GM19467 (cell line): Measurements from ENCODE around the gene SYAP1.
"Not testable (repeated sequence)": the region's sequence is repeated elsewhere in the genome, so short reads cannot be mapped to it uniquely, and the experiment has no call there.

Experiments used
- ATAC-seq: cut with Tn5 transposase; IDR thresholded peaks from one replicate; pipeline ENCODE4 v1.9.1; 2021; ENCODE audit warnings: mild to moderate bottlenecking, moderate library complexity; ENCODE audit not compliant: unreplicated experiment

The SYAP1 gene, protein sequence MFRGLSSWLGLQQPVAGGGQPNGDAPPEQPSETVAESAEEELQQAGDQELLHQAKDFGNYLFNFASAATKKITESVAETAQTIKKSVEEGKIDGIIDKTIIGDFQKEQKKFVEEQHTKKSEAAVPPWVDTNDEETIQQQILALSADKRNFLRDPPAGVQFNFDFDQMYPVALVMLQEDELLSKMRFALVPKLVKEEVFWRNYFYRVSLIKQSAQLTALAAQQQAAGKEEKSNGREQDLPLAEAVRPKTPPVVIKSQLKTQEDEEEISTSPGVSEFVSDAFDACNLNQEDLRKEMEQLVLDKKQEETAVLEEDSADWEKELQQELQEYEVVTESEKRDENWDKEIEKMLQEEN

DNA sequence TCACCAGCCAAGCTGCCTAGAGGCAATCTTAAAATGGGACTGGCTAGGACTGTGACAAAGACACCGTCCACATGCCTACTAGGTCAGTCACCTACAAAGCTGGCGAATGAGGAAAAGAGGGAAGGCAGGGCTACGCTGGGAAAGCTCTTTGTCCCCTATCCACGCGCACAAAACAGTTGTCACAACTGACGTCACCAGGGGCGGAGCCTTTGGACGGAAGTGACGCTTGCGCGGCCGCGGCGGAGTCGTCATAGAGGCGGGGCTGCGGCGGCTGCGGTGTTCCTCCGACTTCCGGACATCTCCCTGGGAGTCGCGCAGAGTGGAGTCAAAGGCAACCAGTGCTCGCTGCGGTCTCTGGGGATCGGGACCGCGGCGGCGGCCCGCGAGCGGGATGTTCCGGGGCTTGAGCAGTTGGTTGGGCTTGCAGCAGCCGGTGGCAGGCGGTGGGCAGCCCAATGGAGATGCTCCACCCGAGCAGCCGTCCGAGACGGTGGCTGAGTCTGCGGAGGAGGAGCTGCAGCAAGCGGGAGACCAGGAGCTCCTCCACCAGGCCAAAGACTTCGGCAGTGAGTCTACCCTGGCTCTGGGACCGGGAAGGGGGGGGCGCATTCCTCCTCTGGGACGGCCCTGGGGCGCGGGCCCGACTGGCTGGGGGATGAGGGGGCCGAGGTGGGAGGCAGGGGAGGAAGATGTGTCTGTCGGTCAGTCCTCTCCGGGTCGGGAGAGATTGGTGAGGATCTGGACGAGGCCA, at the start of gene SYAP1:
TSS of gene SYAP1 (plus strand) at position 279 of the 751 bp plus-strand sequence. CDS start at position 392, 113 bp downstream.
- peak; percentile 99 for ATAC-seq

DNA sequence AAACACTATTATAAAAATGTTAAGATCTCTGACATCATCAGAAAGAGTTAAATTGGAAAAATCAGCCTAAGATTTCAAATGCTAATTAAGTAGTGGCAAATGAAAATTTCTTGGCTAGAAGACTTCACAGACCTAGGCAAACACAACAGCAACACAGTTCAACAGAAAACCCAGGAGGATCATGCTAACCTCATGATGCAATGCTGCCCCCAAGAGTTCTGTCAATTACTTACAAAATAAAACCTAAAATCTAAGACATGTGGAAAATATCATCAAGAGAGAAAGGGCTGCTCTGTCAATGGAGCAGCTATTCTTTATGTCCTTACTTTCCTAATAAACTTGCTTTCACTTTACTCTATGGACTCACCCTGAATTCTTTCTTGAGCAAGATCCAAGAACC, 48.4 kb upstream of the SYAP1 start:
- ATAC-seq = no peak

DNA sequence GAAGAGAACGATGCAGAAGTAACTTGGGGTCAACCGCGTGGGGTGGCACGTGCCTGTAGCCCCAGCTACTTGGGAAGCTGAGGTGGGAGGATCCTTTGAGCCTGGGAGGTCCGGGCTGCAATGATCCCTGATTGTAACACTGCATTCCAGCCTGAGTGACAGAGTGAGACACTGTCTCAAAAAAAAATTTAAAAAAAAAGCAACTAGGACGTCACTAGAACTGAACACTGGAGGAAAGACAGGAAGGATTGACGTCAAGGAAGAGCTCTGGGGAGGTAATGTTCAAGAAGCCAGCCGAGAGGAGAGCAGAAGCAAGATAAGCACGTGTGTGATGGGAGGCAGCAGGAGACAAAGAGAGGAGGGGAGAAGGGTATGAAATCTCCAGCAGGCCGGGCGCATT, 40.7 kb upstream of the SYAP1 start:
- ATAC-seq = no peak

DNA sequence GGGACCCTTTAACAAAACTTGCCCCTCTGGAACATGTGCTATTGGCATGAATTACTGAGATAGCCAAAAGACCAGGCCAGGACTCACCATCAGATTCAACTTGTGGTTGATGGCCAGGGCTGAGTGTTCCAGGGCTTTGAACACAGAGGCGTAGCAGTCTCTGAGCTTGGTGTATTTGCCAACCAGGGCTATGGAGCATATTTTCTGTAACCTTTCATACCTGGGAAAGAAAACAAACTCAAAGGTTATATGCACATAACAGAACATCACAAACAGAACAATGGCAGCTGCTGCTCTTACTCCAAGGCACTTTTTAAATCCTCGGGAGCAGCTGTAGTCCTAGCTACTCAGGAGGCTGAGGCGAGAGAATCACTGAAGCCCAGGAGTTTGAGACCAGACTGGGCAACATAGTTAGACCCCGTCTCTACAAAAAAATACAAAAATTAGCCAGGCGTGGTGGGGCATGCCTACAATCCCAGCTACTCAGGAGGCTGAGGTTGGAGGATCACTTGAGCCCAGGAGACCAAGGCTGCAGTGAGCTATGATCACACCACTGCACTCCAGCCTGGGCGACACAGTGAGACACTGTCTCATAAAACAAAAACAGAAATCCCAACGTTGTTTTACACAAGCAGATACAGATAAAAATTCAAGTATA, 36.3 kb upstream of the SYAP1 start:
- no peak for ATAC-seq

DNA sequence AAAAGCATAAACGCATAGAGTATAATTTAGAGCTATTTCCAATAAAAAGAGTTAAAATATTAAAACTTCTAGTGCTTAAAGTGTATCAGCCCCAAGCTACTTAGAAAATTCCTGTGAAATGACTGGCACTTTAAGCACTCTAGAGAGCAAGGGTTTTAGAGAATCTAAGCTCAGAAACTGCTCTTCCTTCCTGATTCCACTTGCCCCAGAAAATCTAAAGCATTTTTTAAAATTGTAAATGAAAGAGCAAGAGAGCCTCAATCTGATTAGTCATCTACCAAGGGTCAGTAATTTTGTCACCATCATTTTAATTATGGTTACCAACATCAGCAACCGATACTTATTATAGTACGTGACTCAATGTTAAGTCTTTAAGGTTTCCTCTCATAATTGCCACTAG, 31.9 kb upstream of the SYAP1 start:
- no peak for ATAC-seq

DNA sequence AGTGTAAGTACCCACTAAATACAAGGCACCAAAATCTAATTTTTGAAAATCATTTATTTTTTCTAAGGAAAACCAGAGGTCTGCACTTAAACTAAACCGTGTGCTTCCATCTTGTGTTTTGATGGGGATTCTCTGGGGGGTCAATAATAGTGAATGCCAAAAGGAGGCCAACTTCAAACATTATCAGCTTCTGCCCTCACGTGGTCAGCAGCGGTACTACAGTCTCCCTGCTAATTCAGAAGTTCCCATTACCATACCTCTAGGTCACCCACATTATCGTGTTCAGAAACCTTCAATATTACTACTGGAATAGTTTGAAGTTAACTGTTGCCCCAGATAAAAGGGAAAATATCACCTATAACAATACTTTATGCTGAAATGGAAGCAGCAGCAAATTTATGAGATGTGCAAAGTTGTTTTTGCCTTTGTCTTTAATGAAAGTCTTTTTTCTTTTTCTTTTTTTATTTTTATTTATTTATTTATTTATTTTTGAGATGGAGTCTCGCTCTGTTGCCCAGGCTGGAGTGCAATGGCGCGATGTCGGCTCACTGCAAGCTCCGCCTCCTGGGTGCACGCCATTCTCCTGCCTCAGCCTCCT, 24.2 kb upstream of the SYAP1 start:
- ATAC-seq = no peak

DNA sequence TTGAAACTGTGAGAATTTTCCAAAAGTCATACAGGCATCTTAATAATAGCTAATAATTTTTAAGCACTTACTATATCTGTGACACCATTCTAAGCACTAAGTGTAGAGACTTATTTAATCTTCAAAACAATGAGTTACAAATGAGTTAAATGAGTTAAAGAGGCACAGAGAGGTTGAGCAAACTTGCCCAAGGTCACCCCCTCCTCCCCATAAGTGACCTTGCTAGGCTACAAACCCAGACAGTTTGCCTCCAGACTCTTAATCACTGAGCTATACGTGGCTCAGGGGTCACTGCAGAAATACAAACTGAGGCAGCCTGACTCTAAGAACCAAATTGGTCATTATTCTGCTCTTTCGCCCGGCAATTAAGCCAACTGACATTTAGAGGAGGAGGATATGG, 22.5 kb upstream of the SYAP1 start:
- ATAC-seq = no peak

DNA sequence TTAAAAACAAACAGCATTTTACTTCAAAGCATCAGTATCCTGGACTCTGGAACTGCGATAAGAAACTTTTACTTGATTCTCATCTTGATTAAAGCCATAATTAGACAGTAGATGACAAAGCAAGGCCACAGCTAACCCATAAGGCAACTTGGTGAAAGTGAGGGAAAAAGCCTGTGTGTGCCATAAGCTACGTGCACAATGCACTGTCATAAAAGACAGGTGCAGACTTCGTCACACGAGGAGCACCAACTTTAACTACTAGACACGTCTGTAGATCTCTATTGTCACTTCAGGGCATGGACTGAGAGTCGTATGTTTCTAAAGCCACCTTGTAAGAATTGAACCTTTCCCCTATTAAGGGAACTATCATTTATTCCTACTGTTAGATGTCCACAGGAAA, 20.0 kb upstream of the SYAP1 start:
- no peak for ATAC-seq

DNA sequence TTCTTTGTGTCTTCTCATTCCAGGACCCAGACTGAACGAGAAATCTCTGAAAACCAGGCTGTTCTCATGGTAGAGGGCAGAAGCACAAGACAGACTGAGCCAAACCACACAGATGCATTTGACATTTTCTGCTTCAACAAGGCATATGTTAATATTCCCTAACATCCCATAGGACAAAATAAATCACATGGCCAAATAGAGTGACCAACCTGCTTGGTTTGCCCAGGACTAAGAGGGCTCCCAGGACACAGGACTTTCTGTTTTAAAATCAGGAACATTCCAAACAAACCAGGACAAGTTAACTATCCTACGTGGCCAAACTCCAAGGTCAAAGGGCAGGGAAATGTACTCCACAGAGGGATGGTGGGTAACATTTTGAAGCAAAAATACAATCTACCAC, 18.7 kb upstream of the SYAP1 start:
- ATAC-seq = no peak

DNA sequence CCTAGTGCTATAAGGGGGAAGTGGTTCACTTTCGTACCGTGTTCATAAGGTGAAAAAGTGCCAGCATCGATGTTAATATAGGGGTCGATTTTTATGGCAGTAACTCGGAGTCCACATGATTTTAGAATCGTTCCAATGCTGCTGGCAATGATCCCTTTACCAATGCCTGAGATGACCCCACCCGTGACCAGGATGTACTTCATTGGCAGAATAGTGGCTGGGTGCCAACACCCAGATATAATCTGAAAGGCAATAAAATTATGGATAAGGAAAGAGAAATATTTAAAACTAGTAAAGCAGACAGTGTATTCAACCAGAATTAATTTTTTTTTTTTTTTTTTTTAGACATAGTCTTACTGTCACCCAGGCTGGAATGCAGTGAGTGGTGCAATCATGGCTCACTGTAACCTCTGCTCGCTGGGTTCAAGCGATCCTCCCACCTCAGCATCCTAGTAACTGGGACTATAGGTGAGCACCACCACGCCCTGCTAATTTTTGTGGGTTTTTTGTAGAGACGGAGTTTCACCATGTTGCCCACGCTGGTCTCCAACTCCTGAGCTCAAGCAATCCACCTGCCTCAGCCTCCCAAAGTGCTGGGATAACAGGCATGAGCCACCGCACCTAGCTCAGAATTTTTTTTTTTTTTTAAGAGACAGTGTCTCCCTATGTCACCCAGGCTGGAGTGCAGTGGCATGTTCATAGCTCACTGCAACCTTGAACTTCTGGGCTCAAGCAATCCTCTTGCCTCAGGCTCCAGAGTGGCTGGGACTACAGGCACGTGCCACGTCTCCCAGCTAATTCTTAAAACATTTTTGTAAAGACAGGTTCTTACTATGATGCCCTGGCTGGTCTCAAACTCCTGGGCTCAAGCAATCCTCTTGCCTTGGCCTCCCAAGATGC, 16.5 kb upstream of the SYAP1 start:
- ATAC-seq = no peak

DNA sequence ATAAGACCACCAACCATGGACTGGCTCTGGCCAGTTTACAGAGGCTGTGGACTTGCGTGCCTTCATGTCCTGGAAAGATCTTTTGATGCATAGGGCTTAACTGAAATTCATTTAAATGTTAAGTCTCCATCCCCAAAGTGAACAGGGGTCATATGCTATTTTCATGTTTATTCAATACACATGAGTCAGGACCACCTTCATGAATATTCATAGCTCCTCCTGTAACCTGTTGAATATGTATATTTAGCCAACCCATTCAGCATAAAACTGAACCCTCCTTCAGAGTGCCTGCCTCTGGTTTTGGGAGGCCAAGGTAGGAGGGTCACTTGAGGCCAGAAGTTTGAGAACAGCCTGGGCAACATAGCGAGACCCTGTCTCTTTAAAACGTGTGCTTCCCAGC, 14.0 kb upstream of the SYAP1 start:
- no peak for ATAC-seq

DNA sequence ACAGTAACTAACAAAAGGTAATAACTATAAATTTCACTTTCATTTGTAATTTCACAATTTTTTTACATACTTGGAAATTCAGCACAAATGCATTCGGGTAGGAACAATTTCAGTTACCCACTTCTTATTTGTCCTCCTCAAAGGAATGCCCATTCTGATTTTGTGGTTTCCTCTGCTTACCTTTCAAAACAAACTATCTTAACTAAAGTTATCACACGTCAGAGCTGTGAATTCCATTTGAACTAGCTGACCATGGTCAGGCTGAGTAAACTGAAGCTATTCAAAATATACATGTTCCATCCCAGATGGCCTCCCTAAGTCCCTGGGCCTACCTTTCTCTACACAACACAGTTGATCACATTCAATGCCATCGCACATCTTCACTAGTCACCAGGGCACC, 11.4 kb upstream of the SYAP1 start:
- ATAC-seq = no peak

DNA sequence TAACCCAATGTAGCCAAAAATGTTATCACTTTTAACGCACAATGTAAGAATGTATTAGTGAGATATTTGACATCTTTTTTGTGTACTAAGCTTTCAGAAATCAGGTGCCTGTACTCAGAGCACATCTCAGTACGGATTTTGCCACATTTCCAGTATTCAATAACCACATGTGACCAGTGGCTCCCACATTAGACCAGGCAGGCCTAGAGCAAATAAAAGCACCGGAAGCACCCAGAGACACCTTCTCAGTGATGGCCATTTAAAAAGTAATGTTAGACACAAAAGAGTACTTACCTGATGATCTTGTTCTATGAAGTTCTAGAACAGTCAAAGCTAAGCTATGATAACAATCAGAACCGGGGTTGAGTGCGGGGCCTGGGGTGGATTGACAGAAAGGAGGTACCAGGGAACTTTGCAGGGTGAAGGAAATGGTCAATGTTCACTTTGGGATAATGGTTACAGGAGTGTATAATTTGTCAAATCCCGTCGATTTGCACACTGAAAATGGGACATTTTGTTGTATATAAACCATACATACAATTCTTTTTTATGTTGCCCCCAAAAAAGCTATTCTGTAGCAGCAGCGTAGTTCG, 8.1 kb upstream of the SYAP1 start:
- no peak for ATAC-seq

DNA sequence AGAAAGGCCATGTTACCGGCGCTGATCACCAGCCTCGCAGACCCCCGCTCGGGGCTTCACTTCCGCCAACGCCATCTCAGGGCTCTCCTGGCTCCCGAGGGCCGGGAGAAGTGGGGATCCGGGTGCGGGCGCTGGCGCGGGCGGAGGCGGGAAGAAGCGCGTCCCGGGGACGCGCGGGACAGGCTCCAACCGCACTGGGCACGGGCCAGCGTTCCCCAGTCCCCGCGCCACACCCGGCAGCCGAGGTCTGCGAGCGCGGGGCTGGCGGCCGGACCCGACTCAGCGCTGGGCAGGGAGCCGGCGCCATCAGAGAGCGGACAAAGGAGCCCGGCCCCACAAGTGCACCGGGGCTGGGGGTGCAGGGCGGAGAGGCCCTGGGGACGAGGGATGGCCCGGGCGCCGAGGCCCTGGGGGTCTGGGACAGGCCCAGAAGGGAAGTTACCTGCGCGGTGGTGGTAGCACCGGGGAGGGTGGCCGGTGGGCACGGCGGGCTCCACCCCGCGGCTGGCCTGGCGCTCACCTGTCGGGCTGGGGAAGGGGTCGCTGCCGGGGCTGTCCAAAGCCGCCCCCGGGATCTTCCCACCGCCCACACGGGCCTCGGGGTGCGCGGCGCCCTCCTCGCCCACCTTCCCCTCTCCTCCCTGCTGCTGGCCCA, 7.4 kb upstream of the SYAP1 start:
- peak; percentile 36 for ATAC-seq

DNA sequence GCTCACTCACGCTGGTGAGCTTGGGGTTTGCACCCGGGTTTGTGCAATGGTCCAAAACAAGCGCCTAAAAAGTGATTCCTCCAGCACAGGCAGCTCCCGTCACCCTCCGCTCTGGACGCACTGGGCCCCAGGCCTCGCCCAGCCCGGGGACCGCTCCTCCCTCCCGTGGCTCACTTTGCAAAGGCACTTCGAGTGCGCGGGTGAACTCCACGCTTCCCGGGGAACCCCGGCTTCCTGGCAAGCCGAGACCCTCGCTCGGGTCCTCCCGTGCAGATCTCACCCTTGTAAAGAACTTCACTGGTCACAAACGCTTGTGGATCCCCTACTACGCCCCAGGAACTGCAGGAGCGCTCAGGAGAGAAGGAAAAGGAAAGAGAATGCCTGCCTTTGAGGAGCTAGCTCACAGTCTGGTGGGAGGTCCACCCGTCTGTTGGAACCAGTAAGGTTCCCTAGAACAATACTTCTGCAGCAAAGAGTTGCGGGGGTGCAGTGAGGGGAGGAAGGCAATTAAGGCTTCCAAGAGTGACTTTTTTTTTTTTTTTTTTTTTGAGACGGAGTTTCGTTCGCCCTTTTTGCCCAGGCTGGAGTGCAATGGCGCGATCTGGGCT, 6.8 kb upstream of the SYAP1 start, which contains the start of gene CTPS2:
TSS of gene CTPS2 (minus strand) at position 122 of the 608 bp plus-strand sequence. CDS start 9,767 bp downstream, outside the sequence.
- peak; percentile 53 for ATAC-seq

DNA sequence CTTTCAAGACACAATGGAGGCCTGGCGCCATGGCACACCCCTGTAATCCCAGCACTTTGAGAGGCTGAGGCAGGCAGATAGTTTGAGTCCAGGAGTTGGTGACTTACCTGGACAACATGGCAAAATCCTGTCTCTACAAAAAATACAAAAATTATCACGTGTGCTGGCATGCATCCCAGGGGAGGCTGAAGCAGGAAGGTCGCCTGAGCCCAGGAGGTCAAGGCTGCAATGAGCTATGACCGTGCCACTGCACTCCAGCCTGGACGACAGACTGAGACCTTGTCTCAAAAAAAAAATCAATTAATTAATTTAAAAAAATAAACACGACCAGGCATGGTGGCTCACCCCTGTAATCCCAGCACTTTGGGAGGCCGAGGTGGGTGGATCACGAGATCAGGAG, 4.9 kb upstream of the SYAP1 start:
- ATAC-seq = no peak

DNA sequence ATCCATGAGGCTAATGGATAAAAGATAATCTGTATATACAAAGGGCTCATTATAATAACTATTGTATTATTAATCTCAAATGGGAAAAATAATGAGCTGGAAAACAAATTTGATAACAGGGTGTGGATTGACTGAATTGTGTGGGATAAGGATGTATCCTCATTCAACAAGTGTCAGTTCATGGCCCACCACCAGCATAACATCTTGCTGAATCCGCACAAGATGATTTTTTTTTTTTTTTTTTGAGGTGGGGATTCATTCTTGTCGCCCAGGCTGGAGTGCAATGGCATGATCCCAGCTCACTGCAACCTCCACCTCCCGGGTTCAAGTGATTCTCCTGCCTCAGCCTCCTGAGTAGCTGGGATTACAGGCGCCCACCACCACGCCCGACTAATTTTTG, 3.8 kb upstream of the SYAP1 start:
- not testable (repeated sequence) for ATAC-seq

DNA sequence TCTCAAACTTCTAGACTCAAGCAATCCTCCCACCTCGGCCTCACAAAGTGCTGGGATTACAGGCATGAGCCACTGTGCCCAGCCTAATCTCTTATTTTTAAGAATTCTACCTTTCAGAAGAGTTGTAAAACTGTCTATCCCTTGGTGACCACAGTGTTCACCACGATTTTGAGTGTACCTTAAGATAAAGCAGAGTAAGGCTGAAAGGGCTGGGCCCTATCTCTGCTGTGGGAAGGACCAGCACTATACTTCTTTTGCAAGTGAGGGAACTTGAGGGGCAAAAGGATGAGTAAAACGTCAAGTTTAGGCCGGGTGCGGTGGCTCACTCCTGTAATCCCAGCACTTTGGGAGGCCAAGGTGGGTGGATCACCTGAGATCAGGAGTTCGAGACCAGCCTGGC, 3.0 kb upstream of the SYAP1 start:
- ATAC-seq = not testable (repeated sequence)

DNA sequence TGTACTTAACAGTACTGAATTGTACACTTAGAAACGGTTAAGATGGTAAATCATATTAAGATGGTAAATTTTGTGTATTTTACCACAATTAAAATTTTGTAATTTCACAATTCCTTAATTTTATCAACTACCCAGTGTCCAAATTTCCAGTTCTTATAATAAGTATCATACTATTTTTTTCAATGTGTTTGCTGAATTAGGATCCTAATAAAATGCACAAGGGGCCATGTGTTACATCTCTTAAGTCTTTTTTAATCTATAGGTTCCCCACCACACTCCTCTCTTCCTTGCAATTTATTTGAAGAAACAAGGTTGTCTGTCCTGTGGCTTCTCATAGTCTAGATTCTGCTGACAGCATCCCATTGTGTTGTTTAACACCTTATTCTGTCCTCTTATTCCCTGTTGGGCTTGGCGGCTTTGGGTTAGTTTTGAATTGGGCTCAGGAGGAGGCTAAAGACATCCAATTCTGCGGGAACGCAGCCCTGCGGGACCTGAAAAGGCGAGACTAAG, 533 bp upstream of the SYAP1 start:
- ATAC-seq = peak; percentile 31
